ENCODE results near the gene F2RL1.

DNA sequence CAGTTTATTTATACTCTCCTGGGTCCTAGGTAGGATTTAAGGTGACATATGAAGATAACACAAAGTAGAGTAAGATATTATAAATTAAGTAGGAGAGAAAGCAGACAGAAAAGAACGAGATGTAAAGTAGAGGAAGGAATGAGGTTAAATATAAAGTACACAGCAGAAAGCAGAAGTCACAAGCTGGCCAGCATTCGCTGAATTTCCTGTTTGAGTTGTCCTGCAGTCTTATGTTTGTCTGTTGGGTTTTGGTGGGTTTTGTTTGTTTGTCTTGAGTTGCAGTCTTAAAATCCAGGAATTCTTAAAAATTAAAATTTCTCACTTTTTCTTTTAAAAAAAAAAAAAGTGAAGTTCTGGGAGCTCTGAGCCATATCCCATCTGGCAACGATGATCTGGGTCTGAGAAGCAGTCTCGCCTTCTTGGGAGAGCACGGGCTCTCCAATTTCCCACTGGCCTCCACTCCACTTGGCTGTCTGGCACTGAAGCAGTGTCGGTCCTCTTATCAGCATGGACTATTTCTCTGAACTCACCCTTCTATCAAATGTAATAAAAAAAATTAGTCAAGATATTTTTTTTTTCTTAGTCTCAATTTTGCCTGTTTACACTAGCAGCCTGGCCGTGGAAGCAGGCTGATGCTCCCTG lies 33.0 kb downstream of the F2RL1 start:
- TF ChIP-seq, protein P1, sequence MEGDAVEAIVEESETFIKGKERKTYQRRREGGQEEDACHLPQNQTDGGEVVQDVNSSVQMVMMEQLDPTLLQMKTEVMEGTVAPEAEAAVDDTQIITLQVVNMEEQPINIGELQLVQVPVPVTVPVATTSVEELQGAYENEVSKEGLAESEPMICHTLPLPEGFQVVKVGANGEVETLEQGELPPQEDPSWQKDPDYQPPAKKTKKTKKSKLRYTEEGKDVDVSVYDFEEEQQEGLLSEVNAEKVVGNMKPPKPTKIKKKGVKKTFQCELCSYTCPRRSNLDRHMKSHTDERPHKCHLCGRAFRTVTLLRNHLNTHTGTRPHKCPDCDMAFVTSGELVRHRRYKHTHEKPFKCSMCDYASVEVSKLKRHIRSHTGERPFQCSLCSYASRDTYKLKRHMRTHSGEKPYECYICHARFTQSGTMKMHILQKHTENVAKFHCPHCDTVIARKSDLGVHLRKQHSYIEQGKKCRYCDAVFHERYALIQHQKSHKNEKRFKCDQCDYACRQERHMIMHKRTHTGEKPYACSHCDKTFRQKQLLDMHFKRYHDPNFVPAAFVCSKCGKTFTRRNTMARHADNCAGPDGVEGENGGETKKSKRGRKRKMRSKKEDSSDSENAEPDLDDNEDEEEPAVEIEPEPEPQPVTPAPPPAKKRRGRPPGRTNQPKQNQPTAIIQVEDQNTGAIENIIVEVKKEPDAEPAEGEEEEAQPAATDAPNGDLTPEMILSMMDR (IDR thresholded peaks at IDR 0.05; ENCODE audit: low read length) = no peak
- TF ChIP-seq EZH2 (optimal IDR thresholded peaks at IDR 0.05; ENCODE audit: low read depth, low read length) = no peak
